ENCODE results near the gene CPNE7. TPM values are rescaled to one million over a fixed set of nuclear protein-coding genes. Genes with fewer than 3 reads are reported as not detected.

Gene CPNE7
- total and polyA plus RNA-seq, 2 donors (not counting 1 experiment from before 2014, with no cell fraction given) = 0.51 to 0.76 TPM

GRCh38 chr16:89637379-89637778, 61.8 kb downstream of the CPNE7 start:
- H3K4me2 ChIP-seq (replicated peaks; ENCODE audit: low read depth, low read length, poor library complexity, severe bottlenecking) = no peak overlapping the region
- peaks cover 0 to 5% (median 0%) of the 10 kb centered on the region in 4 experiments for H3K27me3 ChIP-seq (replicated peaks in 1 of 4; ENCODE audit: control extremely low read depth in 1 of 4, control insufficient read depth in 3 of 4, insufficient read depth in 4 of 4, low read length in 3 of 4)
- ATAC-seq (ENCODE audit: low read depth) (no peak), DNase-seq (no peak)
- intact Hi-C loops (cut with micrococcal nuclease) = no loop called here
- no peaks in the 10 kb centered on the region for H3K9me3 Mint-ChIP-seq (ENCODE audit: insufficient read depth)
- H3K4me3 ChIP-seq (ENCODE audit: control extremely low read depth in 1 of 5, extremely low read depth in 1 of 5, insufficient read depth in 1 of 5, low read depth in 2 of 5, low read length in 4 of 5) = no peak overlapping the region
- H4K20me1 ChIP-seq (ENCODE audit: control insufficient read depth, insufficient read depth, low read length, poor library complexity, severe bottlenecking) = no peaks in the 10 kb centered on the region
- TF ChIP-seq EZH2 (IDR thresholded peaks at IDR 0.05; ENCODE audit: borderline replicate concordance, insufficient read depth, low read depth, low read length, poor library complexity, severe bottlenecking) (no peak), CTCF (IDR thresholded peaks at IDR 0.05) (no peak)
- H3K27me3 Mint-ChIP-seq = no peaks in the 10 kb centered on the region
- CTCF ChIA-PET = no interaction called here
- no peaks in the 10 kb centered on the region for H3K79me2 ChIP-seq (ENCODE audit: control insufficient read depth, insufficient read depth, low read length)
- H3K36me3 ChIP-seq (replicated peaks in 1 of 2; ENCODE audit: control extremely low read depth in 1 of 2, control insufficient read depth in 1 of 2, extremely low read depth in 1 of 2, insufficient read depth in 2 of 2, low read length in 1 of 2) = no peaks in the 10 kb centered on the region
- POLR2A ChIA-PET = interaction anchor here (0.6 kb wide), 1 partner anchor 78 kb away, joined by 5 read pairs; no protein-coding TSS in a partner anchor
- no peak overlapping the region for H3K27ac ChIP-seq (ENCODE audit: low read length in 2 of 2)
- no peak overlapping the region for H3K27ac Mint-ChIP-seq
- 81% methylated on average over 10 of the region's 10 CpGs for WGBS (ENCODE audit: insufficient coverage)
- no peak overlapping the region for H3K9ac ChIP-seq (ENCODE audit: low read length)
- no peaks in the 10 kb centered on the region for H3K9me3 ChIP-seq (ENCODE audit: control extremely low read depth in 1 of 3, control insufficient read depth in 2 of 3, insufficient read depth in 1 of 3, low read length in 2 of 3)
- H3K4me1 ChIP-seq (ENCODE audit: control insufficient read depth in 2 of 2, insufficient read depth in 2 of 2, low read length in 2 of 2) = peaks cover 0 to 6% of the 10 kb centered on the region in 2 donors
- H3K4me3 Mint-ChIP-seq = no peak overlapping the region
- H3K4me1 Mint-ChIP-seq = peaks cover 10% of the 10 kb centered on the region
- H2AFZ ChIP-seq (ENCODE audit: insufficient read depth, low read depth, low read length, poor library complexity, severe bottlenecking) = no peak overlapping the region

GRCh38 chr16:89638455-89638854, 62.9 kb downstream of the CPNE7 start:
- intact Hi-C loops (cut with micrococcal nuclease) = no loop called here
- Mint-ChIP-seq H3K4me3 (no peak overlapping the region), H3K27me3 (no peaks in the 10 kb centered on the region), H3K4me1 (peaks cover 10% of the 10 kb centered on the region), H3K9me3 (ENCODE audit: insufficient read depth) (no peaks in the 10 kb centered on the region), H3K27ac (no peak overlapping the region)
- Histone ChIP-seq H2AFZ (ENCODE audit: insufficient read depth, low read depth, low read length, poor library complexity, severe bottlenecking) (no peak overlapping the region), H3K9ac (ENCODE audit: low read length) (no peak overlapping the region), H3K4me2 (replicated peaks; ENCODE audit: low read depth, low read length, poor library complexity, severe bottlenecking) (no peak overlapping the region), H3K79me2 (ENCODE audit: control insufficient read depth, insufficient read depth, low read length) (no peaks in the 10 kb centered on the region), H3K4me1 (ENCODE audit: control insufficient read depth in 2 of 2, insufficient read depth in 2 of 2, low read length in 2 of 2) (peaks cover 0 to 6% of the 10 kb centered on the region in 2 donors), H3K36me3 (replicated peaks in 1 of 2; ENCODE audit: control extremely low read depth in 1 of 2, control insufficient read depth in 1 of 2, extremely low read depth in 1 of 2, insufficient read depth in 2 of 2, low read length in 1 of 2) (no peaks in the 10 kb centered on the region), H3K9me3 (ENCODE audit: control extremely low read depth in 1 of 3, control insufficient read depth in 2 of 3, insufficient read depth in 1 of 3, low read length in 2 of 3) (no peaks in the 10 kb centered on the region), H3K27me3 (replicated peaks in 1 of 4; ENCODE audit: control extremely low read depth in 1 of 4, control insufficient read depth in 3 of 4, insufficient read depth in 4 of 4, low read length in 3 of 4) (peaks cover 0 to 3% (median 0%) of the 10 kb centered on the region in 4 experiments), H3K4me3 (ENCODE audit: control extremely low read depth in 1 of 5, extremely low read depth in 1 of 5, insufficient read depth in 1 of 5, low read depth in 2 of 5, low read length in 4 of 5) (no peak overlapping the region), H4K20me1 (ENCODE audit: control insufficient read depth, insufficient read depth, low read length, poor library complexity, severe bottlenecking) (no peaks in the 10 kb centered on the region), H3K27ac (ENCODE audit: low read length in 2 of 2) (no peak overlapping the region)
- no peak for ATAC-seq (ENCODE audit: low read depth)
- TF ChIP-seq CTCF (IDR thresholded peaks at IDR 0.05) = no peak
- TF ChIP-seq EZH2 (IDR thresholded peaks at IDR 0.05; ENCODE audit: borderline replicate concordance, insufficient read depth, low read depth, low read length, poor library complexity, severe bottlenecking) = no peak
- CTCF ChIA-PET = no interaction called here
- POLR2A ChIA-PET = no interaction called here
- DNase-seq = no peak
- WGBS (ENCODE audit: insufficient coverage) = 92% methylated on average over 2 of the region's 10 CpGs

Measured in B cell (primary cell).